ENCODE results near the gene UBE2V1.

Gene UBE2V1

GRCh38 chr20:50049442-50050026 lies 63.4 kb downstream of the UBE2V1 start:
- no peak overlapping the region for H3K4me3 ChIP-seq (ENCODE audit: low read depth, low read length)

- no peak overlapping the region for H3K4me3 ChIP-seq (ENCODE audit: low read depth, low read length)
Observed at GRCh38 chr20:50048420-50049166, 64.4 kb downstream of the UBE2V1 start.

GRCh38 chr20:50044353-50044960 lies 68.5 kb downstream of the UBE2V1 start:
- no peak overlapping the region for H3K4me3 ChIP-seq (ENCODE audit: low read depth, low read length)

GRCh38 chr20:50043573-50044352 lies 69.2 kb downstream of the UBE2V1 start:
- no peak overlapping the region for H3K4me3 ChIP-seq (ENCODE audit: low read depth, low read length)

GRCh38 chr20:50042370-50043313 lies 70.3 kb downstream of the UBE2V1 start:
- no peak overlapping the region for H3K4me3 ChIP-seq (ENCODE audit: low read depth, low read length)

- no peak overlapping the region for H3K4me3 ChIP-seq (ENCODE audit: low read depth, low read length)
Observed at GRCh38 chr20:50041246-50041873, 71.6 kb downstream of the UBE2V1 start.

GRCh38 chr20:50040432-50041245 lies 72.3 kb downstream of the UBE2V1 start:
- no peak overlapping the region for H3K4me3 ChIP-seq (ENCODE audit: low read depth, low read length)

GRCh38 chr20:50039706-50040431 lies 73.1 kb downstream of the UBE2V1 start:
- H3K4me3 ChIP-seq (ENCODE audit: low read depth, low read length): no peak overlapping the region

- H3K4me3 ChIP-seq (ENCODE audit: low read depth, low read length): no peak overlapping the region
Observed at GRCh38 chr20:50038574-50038991, 74.4 kb downstream of the UBE2V1 start.

- H3K4me3 ChIP-seq (ENCODE audit: low read depth, low read length): no peak overlapping the region
Observed at GRCh38 chr20:50038169-50038568, 74.8 kb downstream of the UBE2V1 start.

GRCh38 chr20:50037575-50037974 lies 75.4 kb downstream of the UBE2V1 start:
- no peak overlapping the region for H3K4me3 ChIP-seq (ENCODE audit: low read depth, low read length)

- no peak overlapping the region for H3K4me3 ChIP-seq (ENCODE audit: low read depth, low read length)
Observed at GRCh38 chr20:50037123-50037522, 75.8 kb downstream of the UBE2V1 start.

GRCh38 chr20:50036703-50037102 lies 76.2 kb downstream of the UBE2V1 start:
- H3K4me3 ChIP-seq (ENCODE audit: low read depth, low read length): no peak overlapping the region

GRCh38 chr20:50034567-50035180 lies 78.3 kb downstream of the UBE2V1 start:
- H3K4me3 ChIP-seq (ENCODE audit: low read depth, low read length): no peak overlapping the region

- H3K4me3 ChIP-seq (ENCODE audit: low read depth, low read length): no peak overlapping the region
Observed at GRCh38 chr20:50032955-50033666, 79.8 kb downstream of the UBE2V1 start.

All from iPS-11a (cell line).